NCI-H82 treated with DMSO at 0.1 percent for 48 hours (cell line): ENCODE results near the gene TRIM56.
"Not testable (repeated sequence)": the region's sequence is repeated elsewhere in the genome, so short reads cannot be mapped to it uniquely, and the experiment has no call there.

Experiments
- DNase-seq: peaks from one replicate; lab custom pipeline; 2025; ENCODE audit not compliant: unreplicated experiment; lab: John Stamatoyannopoulos, UW

Gene TRIM56

DNA sequence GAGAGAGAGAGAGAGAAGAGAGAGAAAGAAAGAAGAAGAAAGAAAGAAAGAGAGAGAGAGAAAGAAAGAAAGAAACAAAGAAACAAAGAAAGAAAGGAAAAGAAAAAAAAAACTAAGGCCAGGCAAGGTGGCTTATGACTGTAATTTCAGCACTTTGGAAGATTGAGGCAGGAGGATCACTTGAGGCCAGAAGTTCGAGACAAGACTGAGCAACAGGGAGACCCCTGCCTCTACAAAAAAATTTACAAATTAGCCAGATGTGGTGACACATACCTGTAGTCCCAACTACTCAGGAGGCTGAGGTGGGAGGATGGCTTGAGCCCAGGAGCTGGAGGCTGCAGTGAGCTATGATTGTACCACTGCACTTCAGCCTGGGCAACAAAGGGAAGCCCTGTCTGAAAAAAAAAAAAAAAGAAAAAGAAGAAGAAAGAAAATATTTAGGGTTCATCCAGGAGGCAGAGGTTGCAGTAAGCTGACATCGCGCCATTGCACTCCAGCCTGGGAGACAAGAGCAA lies 44.4 kb downstream of the TRIM56 start:
- no peak for DNase-seq

DNA sequence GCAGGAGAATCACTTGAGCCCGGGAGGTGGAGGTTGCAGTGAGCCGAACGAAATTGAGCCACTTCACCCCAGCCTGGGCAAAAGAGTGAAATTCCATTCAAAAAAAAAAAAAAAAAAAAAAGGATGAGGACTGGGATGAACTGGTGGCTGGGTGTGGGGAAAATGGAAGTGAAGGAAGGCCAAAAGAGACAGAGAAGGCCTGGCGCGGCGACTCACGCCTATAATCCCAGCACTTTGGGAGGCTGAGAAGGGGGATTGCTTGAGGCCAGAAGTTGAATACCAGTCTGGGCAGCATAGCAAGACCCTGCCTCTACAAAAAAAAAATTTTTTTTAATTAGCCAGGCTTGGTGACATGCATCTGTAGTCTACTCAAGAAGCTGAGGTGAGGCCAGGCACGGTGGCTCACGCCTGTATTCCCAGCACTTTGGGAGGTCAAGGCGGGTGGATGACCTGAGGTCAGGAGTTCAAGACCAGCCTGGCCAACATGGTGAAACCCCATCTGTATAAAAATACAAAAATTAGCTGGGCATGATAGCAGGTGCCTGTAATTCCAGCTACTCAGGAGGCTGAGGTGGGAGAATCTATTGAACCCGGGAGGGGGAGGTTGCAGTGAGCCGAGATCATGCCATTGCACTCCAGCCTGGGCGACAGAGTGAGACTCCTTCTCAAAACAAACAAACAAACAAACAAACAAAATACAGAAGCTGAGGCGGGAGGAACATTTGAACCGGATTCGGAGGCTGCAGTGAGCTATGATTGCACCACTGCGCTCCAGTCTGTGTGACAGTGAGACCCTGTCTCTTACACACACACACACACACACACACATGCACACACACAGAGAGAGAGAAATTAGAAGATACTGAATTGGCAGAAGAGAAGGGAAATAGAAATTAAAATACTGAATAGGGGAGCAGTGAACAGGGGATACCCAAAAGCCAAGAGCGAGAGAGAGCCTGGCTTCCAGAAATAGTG lies 47.6 kb downstream of the TRIM56 start:
- DNase-seq = not testable (repeated sequence)

DNA sequence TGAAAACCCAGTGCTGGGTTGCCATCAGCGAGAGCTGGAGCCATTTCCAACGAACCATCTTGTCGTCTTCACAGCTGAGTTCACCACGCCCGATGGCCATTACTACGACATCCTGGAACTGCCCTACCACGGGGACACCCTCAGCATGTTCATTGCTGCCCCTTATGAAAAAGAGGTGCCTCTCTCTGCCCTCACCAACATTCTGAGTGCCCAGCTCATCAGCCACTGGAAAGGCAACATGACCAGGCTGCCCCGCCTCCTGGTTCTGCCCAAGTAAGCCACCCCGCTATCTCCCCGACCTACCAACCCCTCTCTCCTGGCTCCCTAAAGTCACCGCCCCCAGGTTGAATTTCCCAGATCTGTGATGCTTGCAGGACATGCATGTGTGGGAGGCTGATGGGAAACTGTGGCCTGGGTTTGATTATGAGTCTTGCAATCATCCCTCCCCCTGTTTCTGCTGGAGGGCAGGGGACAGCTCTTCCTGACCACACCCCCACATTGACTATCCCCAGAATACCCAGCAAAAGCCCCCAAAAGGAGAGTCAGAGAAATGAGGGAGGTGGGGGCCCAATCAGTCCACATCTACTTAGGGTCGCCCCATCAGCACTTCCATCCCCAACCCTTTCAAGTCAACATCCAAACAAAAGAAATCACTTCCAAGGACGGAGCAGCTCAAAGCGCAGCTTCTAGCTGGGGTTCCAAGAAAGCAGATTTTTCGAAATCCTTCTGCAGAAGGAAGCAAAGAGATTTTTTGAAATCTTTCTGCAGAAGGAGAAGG lies 48.5 kb downstream of the TRIM56 start:
- DNase-seq = no peak

DNA sequence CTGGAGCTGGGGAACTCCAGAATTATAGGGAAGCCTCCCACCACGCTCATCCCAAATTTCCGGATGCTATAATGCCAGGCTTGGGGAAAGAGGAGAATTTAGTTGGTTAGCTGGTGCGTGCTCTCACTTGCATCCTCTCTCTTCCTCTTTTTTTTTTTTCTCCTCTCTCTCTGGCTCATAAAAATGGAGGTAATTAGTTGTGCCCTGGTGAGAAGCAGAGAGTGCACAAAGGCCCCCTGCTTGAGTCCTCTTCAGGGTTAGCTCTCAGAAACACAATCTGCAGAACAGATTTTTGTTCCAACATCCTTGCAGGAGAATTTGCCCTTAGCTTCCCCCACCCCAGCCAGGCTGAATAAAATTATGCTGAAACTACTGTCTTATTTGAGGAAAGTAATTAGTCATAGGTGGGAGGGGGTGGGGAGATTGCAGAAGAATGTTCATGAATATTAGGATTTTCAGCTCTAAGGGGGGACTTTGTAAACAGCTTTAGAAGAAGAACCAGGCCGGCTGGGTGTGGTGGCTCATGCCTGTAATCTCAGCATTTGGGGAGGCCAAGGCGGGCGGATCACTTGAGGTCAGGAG lies 49.2 kb downstream of the TRIM56 start:
- no peak for DNase-seq

DNA sequence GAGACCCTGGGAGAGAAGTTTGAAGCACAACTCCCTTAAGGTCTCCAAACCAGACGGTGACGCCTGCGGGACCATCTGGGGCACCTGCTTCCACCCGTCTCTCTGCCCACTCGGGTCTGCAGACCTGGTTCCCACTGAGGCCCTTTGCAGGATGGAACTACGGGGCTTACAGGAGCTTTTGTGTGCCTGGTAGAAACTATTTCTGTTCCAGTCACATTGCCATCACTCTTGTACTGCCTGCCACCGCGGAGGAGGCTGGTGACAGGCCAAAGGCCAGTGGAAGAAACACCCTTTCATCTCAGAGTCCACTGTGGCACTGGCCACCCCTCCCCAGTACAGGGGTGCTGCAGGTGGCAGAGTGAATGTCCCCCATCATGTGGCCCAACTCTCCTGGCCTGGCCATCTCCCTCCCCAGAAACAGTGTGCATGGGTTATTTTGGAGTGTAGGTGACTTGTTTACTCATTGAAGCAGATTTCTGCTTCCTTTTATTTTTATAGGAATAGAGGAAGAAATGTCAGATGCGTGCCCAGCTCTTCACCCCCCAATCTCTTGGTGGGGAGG lies 52.5 kb downstream of the TRIM56 start:
- no peak for DNase-seq

DNA sequence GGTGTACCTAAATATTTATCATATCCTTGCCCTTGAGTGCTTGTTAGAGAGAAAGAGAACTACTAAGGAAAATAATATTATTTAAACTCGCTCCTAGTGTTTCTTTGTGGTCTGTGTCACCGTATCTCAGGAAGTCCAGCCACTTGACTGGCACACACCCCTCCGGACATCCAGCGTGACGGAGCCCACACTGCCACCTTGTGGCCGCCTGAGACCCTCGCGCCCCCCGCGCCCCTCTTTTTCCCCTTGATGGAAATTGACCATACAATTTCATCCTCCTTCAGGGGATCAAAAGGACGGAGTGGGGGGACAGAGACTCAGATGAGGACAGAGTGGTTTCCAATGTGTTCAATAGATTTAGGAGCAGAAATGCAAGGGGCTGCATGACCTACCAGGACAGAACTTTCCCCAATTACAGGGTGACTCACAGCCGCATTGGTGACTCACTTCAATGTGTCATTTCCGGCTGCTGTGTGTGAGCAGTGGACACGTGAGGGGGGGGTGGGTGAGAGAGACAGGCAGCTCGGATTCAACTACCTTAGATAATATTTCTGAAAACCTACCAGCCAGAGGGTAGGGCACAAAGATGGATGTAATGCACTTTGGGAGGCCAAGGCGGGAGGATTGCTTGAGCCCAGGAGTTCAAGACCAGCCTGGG lies 53.1 kb downstream of the TRIM56 start:
- no peak for DNase-seq

DNA sequence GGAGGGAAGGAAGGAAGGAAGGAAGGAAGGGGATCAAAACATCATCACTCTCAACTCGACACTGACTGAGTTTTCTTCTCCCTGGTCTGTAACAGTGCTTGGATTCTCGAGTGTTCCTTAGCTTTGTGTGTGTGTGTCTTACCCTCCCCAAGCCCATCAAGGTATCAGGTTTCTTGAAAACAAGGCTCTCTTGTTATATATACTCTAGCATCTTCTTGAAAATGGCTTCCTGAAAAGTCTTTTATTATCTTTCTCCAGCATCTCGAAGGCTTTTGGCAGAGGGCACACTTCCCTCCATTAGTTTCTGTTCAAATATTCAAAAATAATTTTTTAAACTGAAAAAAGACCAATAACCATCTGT lies 55.0 kb downstream of the TRIM56 start:
- no peak for DNase-seq

DNA sequence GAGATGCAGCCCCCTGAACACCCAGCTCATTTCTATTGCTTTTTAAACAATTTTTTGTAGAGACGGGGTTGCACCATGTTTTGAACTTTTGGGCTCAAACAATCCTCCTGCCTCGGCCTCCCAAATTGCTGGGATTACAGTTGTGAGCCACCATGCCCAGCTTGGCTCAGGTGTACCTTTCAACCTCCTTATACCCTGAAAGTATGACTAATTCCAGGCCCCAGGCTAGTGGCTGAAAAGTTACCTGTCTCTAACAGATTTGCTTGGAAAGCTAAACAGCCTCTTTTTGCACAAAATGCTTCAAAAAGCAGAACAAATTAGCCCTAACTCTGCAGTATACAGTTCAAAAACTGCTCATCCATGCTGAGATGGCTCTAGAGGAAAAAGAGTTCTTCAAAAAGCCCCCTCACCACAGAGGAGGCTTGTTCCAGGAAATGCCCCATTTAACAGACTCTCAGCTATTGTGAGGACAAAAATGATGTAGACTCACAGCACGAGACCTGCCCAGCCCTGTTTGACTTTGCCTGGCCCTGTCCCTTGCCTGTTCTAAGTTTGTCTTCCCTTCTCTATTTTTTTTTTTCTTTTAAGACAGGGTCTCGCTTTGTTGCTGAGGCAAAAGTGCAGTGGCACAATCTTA lies 55.6 kb downstream of the TRIM56 start:
- no peak for DNase-seq
